OCI-LY1 (cell line): ENCODE measurements around the gene TRAPPC5.

ENCODE experiments used
- EZH2 ChIP-seq: fragments of 200-600 bp; sonication (generic), shearing (Covaris generic); IDR thresholded peaks from 2 replicates; pipeline ENCODE4 v1.8.0; 2017; ENCODE audit warnings: borderline replicate concordance, mixed run types, mild to moderate bottlenecking, antibody characterized with exemption, low read length, moderate library complexity, mixed read lengths
- TF ChIP-seq, protein P1 (sequence below): fragments of 200-600 bp; sonication (generic), shearing (Covaris generic); IDR thresholded peaks from 2 replicates; pipeline ENCODE4 v1.5.1; 2017; ENCODE audit warnings: mild to moderate bottlenecking, antibody characterized with exemption, low read length, moderate library complexity, mixed read lengths

DNA sequence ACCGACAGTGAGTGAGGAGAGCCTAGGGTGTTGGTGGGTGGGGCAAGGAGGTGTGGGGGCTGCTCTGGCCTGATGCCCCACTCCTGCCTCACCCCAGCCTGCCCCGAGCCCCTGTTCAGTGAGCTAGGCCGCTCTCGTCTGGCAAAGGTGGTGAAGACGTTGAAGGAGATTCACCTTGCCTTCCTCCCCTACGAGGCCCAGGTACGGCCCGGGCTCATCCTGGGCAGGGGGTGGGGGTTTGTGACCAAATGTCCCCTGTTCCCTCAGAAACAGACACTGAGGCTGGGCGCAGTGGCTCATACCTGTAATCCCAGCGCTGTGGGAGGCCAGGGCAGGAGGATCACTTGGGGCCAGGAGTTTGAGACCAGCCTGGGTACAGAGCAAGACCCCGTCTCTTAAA, 39.8 kb upstream of the TRAPPC5 start:
- TF ChIP-seq, protein P1, sequence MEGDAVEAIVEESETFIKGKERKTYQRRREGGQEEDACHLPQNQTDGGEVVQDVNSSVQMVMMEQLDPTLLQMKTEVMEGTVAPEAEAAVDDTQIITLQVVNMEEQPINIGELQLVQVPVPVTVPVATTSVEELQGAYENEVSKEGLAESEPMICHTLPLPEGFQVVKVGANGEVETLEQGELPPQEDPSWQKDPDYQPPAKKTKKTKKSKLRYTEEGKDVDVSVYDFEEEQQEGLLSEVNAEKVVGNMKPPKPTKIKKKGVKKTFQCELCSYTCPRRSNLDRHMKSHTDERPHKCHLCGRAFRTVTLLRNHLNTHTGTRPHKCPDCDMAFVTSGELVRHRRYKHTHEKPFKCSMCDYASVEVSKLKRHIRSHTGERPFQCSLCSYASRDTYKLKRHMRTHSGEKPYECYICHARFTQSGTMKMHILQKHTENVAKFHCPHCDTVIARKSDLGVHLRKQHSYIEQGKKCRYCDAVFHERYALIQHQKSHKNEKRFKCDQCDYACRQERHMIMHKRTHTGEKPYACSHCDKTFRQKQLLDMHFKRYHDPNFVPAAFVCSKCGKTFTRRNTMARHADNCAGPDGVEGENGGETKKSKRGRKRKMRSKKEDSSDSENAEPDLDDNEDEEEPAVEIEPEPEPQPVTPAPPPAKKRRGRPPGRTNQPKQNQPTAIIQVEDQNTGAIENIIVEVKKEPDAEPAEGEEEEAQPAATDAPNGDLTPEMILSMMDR = no peak
- TF ChIP-seq EZH2 = no peak
